ENCODE data around the gene GPR101. TPM values are rescaled to one million over a fixed set of nuclear protein-coding genes. Genes with fewer than 3 reads are reported as not detected.

GPR101 gene, protein sequence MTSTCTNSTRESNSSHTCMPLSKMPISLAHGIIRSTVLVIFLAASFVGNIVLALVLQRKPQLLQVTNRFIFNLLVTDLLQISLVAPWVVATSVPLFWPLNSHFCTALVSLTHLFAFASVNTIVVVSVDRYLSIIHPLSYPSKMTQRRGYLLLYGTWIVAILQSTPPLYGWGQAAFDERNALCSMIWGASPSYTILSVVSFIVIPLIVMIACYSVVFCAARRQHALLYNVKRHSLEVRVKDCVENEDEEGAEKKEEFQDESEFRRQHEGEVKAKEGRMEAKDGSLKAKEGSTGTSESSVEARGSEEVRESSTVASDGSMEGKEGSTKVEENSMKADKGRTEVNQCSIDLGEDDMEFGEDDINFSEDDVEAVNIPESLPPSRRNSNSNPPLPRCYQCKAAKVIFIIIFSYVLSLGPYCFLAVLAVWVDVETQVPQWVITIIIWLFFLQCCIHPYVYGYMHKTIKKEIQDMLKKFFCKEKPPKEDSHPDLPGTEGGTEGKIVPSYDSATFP
- total RNA-seq (2014; rRNA removed; shearing (Covaris generic)), result not detected in 2 replicates
- not detected in 2 replicates for total RNA-seq (2022)
- Bru-seq, nascent RNA, result not detected
- BruChase-seq, experiment 1, labeled RNA remaining after a 6-hour chase, result not detected
- not detected for BruChase-seq, experiment 2, labeled RNA remaining after a 2-hour chase
- long read RNA-seq, result 0 reads

DNA sequence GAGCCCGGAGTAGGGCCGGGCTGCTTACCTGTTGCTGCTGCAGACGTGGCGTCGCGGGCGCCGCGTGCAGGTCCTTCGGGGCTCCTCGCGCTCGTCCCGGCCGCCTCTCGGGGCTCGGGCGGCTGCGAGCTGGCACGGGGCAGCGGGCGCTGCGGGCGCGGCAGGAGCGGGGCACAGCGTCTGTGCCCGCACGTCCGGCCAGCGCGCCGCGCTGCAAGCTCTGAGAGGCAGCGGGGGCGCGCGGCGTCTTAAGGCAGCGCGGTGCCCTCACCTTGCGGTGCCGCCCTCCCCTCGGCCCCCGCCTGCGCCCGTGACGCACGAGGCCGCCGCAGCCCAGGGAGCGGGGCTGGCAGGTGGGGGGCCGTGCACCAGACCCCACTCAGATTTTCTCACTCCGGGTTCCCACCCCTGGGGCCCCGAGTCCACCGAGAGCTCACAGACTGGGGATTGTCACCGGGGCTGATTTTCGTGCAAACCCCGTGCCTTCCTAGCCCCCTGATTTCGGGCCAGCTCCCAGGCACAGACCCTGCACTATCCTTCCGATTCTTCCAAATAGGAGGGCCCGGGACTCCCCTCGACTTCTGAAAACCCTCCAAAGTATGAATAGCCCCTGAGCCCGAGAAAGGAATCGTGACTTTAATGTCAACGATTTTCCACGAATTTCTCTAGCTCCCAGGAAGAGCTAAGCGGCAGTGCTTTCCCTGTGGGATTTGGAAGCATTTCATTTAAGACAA, at the start of gene GPR101:
GPR101 (minus strand) TSS at position 222 of the 734 bp plus-strand sequence. CDS start 2,321 bp downstream, outside the sequence.
- Histone ChIP-seq H3K4me3 (ENCODE audit: low read depth, low read length, poor library complexity, severe bottlenecking) (no peak within 1 kb of the TSS), H3K27ac (ENCODE audit: low read depth, low read length, poor library complexity, severe bottlenecking) (no peak within 1 kb of the TSS), H3K36me3 (ENCODE audit: insufficient read depth, low read length) (no peaks in the 10 kb centered on the region), H4K20me1 (ENCODE audit: insufficient read depth, low read length) (no peaks in the 10 kb centered on the region), H3K9me3 (ENCODE audit: low read length) (no peaks in the 10 kb centered on the region), H3K4me2 (ENCODE audit: low read length) (no peak within 1 kb of the TSS), H3K9me2 (ENCODE audit: insufficient read depth, low read length) (no peaks in the 10 kb centered on the region), H3K79me2 (ENCODE audit: insufficient read depth, low read depth, low read length) (no peaks in the 10 kb centered on the region), H3K4me1 (ENCODE audit: insufficient read depth, low read length, poor library complexity, severe bottlenecking) (no peaks in the 10 kb centered on the region), H2AFZ (ENCODE audit: low read length) (no peak within 1 kb of the TSS)
- CTCF ChIA-PET (ENCODE audit: unreplicated experiment), result no interaction called here
- no peak for DNase-seq (ENCODE audit: low spot score)
- POLR2A ChIA-PET, result no interaction called here
- no peak for TF ChIP-seq EZH2phosphoT487 (IDR thresholded peaks at IDR 0.05; ENCODE audit: borderline replicate concordance, low read depth, low read length)
- TF ChIP-seq, protein P1, sequence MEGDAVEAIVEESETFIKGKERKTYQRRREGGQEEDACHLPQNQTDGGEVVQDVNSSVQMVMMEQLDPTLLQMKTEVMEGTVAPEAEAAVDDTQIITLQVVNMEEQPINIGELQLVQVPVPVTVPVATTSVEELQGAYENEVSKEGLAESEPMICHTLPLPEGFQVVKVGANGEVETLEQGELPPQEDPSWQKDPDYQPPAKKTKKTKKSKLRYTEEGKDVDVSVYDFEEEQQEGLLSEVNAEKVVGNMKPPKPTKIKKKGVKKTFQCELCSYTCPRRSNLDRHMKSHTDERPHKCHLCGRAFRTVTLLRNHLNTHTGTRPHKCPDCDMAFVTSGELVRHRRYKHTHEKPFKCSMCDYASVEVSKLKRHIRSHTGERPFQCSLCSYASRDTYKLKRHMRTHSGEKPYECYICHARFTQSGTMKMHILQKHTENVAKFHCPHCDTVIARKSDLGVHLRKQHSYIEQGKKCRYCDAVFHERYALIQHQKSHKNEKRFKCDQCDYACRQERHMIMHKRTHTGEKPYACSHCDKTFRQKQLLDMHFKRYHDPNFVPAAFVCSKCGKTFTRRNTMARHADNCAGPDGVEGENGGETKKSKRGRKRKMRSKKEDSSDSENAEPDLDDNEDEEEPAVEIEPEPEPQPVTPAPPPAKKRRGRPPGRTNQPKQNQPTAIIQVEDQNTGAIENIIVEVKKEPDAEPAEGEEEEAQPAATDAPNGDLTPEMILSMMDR (conservative IDR thresholded peaks at IDR 0.05; ENCODE audit: low read length), result no peak
- BruUV-seq (replicated peaks), result no TSS peak
- intact Hi-C loops (cut with micrococcal nuclease; ENCODE audit: unreplicated experiment), result no loop called here

DNA sequence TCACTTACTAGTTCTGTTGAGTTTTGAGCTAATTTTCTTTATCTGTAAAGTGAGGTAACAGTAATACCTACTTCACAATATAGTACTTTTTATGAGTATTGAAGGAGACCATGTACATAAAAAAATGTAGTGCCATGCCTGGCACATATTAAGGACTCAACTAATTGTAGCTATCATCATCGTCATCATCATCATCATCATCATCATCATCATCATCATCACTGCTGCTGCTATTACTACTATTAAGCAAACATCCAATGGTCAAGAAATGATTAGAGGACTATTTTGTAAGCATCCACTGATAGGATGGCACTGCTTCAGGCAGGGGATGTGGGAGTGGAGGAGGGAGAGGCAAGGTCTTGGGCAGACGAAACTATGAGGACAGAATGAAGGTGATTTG, 47.4 kb upstream of the GPR101 start:
- no peaks in the 10 kb centered on the region for H3K9me3 ChIP-seq (ENCODE audit: low read length)
- no peak overlapping the region for H3K27ac ChIP-seq (ENCODE audit: low read depth, low read length, poor library complexity, severe bottlenecking)
- TF ChIP-seq EZH2phosphoT487 (IDR thresholded peaks at IDR 0.05; ENCODE audit: borderline replicate concordance, low read depth, low read length), result no peak
- TF ChIP-seq, protein P1 (conservative IDR thresholded peaks at IDR 0.05; ENCODE audit: low read length), result no peak
- no peaks in the 10 kb centered on the region for H3K79me2 ChIP-seq (ENCODE audit: insufficient read depth, low read depth, low read length)
- intact Hi-C loops (cut with micrococcal nuclease; ENCODE audit: unreplicated experiment), result no loop called here
- no peaks in the 10 kb centered on the region for H3K4me1 ChIP-seq (ENCODE audit: insufficient read depth, low read length, poor library complexity, severe bottlenecking)
- no peaks in the 10 kb centered on the region for H3K36me3 ChIP-seq (ENCODE audit: insufficient read depth, low read length)
- POLR2A ChIA-PET, result no interaction called here
- no peaks in the 10 kb centered on the region for H4K20me1 ChIP-seq (ENCODE audit: insufficient read depth, low read length)
- no peaks in the 10 kb centered on the region for H3K9me2 ChIP-seq (ENCODE audit: insufficient read depth, low read length)
- no peak overlapping the region for H3K4me3 ChIP-seq (ENCODE audit: low read depth, low read length, poor library complexity, severe bottlenecking)
- H3K4me2 ChIP-seq (ENCODE audit: low read length), result no peak overlapping the region
- DNase-seq (ENCODE audit: low spot score), result no peak
- BruUV-seq (replicated peaks), result no TSS peak
- CTCF ChIA-PET (ENCODE audit: unreplicated experiment), result no interaction called here
- no peak overlapping the region for H2AFZ ChIP-seq (ENCODE audit: low read length)
